ENCODE data around the gene MTCL1.

MTCL1 gene

DNA sequence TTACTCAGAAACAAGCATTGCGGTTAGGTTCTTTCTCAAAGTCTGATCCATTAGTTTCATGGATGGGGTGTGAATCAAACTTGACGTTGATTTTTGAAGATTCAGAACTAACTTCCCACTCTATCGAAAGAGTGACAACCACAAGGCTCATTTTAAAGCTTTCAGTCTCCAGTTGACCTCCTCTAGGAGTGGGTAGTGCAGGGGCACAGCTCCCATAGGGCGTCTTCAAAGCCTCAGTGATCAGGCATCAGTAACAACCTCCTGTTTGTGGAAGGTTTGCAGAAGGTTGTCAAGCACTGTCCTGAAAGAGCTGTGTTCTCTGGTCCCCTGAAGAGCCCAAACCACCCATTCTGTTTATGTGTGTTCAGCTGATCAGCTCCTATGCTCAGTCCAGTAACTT is 10.2 kb downstream of the MTCL1 start:
- no peak for FAIRE-seq

DNA sequence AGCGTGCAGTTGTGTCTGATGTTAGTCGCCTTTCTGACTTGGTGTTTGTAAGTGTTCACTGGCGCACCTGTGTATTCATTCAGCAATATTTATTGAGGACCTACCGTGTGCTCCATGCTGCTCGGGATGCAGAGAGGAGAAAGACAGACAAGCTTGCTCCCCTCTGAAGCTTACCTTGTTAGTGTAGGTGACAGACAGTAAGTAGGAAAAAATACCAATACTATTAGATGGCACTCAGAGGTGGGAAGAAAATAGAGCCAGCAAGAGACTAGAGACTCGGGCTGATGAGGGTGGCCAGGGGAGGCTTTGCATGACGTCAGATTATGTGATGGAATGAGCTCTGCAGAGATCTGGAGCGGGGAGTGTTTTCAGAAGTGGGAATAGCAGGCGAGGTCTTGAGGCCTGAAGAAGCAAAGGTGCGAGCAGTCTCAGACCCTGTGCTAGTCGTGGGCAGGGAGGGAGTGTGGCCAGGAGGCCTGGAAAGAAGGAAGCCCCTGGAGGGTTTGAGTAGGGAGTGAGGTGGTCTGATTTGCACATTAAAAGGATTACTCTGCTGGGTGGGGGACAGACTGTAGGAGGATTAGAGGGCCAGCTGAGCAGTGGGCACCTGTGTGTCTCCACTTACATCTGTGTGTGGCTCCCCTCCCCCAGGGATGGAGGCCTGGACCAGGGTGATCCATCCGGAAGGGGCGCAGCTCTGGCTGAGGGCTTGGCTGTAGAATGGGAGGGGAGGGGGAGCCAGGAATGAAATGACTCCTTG is 11.8 kb downstream of the MTCL1 start:
- FAIRE-seq: no peak

DNA sequence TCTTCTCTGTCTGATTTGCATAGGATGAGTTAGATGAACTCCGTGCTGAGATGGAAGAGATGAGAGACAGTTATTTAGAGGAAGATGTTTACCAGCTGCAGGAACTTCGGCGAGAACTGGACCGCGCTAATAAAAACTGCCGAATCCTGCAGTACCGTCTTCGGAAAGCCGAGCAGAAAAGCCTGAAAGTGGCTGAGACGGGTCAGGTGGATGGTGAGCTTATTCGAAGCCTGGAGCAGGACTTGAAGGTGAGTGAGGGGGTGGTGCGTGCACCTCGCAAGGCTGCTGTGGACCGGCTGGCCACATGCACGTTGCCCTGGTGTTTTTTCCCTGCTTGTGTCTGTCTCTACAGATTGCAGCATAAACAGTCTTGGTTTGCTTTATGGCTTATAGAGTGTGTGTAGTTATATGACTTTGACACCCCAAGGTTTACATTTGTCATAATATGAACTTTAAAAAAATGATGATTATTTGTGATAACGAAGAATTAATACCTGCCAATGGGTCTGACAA is 13.1 kb downstream of the MTCL1 start:
- no peak for FAIRE-seq

DNA sequence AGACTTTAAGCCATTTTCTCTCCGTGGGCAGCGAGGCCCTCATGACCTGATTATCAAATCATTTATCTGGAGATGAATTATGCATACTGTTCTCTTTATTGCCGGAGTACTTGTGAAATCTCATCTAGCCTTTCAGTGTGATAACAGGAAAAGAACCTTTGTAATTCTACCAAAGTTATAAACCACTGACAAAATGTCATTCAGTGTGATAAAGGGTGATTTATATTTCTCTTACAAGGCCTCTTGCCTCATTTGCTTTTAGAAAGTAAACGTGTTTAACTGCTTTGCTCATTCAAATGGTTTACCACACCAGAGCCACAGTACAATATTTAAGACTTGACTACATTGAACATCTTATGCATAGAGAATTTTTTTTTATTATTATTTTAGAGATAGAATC is 13.8 kb downstream of the MTCL1 start:
- no peak for FAIRE-seq

DNA sequence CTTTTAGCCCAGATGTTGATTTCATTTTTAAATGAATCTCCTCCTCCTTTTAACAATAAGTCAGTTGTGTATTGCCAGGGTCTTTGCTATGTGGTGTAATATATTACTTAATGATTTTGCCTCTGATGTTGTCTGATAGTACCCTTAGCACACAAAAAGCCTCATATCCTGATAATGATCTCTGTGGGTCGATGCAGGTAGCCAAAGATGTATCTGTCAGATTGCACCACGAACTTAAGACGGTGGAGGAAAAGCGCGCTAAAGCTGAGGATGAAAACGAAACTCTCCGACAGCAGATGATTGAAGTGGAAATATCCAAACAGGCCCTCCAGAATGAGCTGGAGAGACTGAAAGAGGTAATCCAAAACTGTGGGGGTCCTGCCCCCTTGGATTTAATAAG is 14.8 kb downstream of the MTCL1 start:
- FAIRE-seq: no peak

DNA sequence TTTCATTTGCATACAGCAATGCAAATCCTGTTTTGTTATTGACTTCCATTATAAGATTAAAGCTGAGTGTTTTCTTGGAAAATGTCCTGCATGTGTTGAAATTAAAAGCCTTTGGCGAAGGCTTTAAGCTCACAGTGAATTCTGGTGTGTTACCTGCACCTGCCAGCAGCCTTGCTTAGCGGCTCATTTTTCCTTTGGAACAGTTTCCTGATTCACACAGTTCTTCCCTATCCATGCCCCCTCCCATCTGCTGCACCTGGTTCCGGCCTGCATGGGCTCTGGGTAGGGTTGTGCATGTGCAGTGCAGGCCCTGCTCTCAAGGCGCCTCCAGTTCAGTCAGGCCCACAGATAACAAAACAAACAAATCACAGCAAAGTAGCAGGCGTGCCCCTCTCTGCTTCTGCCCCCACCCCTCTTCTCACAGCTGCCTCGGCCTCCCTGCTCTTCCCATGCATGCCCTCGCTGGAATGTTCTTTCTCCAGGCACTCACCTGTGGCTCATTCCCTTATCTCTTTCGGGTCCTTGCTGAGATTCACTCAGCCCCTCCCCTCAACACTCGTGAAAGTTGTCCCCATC is 15.8 kb downstream of the MTCL1 start:
- no peak for FAIRE-seq

DNA sequence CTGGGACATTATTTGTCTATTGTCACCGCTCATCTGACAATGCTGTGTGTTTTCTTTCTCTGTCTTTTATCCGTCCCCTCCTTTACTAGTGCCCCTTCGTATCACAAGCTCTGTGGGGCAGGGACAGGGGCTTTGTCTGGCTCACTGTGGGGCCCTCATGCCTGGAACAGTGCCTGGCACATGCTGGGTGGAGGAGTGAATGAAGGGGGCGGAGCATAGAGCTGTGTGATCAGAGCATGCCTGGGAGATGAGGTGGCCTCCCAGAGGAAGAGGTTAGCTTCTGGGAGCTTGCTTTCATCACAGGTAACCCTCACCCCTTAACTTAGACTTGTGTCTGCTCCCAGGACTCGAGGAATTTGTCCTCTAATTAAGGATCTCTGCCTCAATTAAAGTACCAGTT is 16.4 kb downstream of the MTCL1 start:
- FAIRE-seq: no peak

DNA sequence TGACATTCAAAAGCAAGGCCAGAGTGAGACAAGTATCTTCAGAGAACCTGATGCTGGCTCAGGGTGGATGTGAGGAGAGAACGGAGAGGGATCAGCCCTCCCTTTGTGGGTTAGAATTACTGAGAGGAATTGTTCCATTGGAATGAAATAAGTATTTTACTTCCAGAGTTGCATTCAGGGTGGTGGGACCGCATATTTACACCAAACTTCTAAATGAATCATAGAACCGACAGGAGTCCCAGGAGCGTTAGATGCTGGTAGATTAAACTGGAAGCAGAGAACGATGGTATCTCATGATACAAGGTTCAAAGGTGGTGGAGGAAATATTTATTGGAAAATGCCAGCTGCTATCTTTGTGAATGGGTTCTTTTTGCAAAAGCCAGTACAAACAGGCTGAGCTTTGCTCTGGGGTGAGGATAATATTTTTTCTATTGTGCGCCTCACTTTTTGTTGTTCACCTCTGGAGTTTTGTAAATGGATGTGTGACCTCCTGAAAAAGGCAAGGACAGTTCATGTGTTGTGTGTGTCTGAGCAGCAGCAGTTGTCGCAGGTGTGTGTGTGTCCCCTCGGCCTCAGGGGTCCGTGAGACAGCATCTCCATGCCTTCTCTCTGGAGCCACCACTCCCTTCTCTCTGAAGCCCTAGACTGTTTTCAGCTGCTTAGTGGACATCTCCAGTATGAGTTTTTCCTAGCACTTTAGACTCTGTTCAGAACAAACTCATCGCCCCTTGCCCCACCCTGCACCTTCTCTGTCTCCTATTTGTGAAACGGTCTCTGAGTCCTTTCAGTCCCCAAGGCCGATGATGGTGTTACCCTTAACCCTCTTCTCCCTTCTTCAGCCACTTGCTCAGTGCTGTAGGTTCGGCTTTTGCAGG is 17.8 kb downstream of the MTCL1 start:
- FAIRE-seq: no peak

DNA sequence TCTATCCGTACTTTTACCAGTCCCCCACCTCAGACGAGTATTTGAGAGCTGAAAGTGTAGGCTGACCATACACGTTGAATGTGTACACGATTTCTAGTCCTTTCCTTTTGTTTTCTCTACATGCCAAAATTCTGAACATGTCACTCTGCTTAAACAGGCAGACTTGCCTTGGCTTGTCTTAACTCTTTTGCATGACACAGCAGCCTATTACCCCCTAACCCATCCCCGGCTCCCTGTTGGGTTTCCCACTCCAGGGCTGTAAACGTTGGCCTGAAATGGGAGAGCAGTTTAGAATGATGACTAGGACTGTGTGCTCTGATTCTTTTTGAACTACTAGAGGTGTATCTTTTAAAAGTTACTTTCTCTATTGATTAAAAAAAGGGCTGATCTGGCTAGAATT is 19.1 kb downstream of the MTCL1 start:
- no peak for FAIRE-seq

DNA sequence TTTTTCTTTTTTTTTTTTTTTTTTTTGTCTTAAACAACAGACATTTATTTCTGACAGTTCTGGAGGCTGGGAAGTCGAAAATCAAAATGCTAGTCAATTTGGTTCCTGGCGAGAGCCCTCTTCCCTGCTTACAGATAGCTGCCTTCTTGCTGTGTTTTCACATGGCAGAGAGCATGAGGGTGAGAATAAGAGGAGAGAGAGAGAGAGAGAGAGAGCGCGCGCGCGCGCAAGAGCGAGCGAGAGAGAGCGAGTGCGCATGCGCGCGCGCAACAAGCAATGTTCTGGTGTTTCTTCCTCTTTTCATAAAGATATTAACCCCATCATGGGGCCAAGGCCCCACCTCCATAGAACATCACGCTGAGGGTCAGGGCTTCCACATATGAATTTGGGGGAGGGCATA is 20.9 kb downstream of the MTCL1 start:
- no peak for FAIRE-seq

DNA sequence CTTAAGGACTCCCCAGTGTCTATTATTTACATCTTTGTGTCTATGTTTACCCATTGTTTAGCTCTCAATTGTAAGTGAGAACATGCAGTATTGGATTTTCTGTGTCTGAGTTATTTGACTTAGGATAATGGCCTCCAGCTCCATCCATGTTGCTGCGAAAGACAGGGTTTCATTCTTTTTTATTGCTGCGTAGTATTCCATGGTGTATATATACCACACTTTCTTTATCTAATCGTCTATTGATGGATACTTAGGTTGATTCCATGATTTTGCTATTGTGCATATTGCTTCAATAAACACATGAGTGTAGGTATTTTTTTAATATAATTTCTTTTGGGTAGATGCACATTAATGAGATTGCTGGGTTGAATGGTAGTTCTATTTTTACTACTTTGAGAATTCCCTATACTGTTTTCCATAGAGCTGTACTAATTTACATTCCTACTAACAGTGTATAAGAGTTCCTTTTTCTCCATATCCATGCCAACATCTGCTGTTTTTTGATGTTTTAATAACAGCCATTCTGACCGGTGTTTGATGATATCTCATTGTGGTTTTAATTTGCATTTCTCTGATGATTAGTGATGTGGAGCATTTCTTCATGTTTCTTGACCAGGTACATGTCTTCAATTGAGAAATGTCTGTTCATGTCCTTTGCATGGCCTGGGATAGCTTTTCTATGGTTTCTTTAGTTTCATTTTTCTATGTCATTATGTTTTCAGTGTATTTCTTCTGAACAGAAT is 21.8 kb downstream of the MTCL1 start:
- no peak for FAIRE-seq

DNA sequence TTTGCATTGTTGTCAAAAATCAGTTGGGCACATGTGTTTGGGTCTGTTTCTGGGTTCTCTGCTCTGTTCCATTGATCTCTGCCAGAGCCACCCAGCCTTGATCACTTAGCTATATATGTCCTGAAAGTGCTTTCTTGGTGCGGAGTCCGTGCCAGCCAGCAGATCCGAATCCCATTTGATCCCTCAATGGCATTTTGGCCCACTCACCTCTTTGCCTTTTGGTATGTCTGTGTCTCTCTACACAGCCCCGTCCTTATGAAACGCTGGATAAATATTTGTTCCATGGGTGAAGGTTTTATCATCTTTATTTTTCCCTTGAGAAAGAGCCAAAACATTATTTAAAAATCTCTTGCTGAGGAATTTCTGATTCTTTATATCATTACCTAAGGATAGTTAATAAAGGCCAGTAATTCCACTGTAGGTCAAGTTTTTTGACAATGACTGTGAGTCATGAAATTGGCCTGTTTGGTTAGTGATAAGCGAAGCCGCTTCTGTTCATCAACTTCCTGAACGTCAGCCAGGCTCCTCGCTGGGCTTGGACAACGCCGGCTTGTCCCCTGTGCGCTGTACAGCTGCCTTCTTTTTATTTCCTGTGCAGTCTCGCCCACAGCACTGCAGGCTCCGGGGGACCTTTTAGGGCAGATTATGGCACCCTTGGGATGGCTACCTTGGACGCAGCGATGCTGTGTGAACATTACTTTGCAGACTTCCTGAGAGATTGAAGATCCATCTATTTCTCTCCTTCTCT is 24.9 kb downstream of the MTCL1 start:
- FAIRE-seq: no peak

DNA sequence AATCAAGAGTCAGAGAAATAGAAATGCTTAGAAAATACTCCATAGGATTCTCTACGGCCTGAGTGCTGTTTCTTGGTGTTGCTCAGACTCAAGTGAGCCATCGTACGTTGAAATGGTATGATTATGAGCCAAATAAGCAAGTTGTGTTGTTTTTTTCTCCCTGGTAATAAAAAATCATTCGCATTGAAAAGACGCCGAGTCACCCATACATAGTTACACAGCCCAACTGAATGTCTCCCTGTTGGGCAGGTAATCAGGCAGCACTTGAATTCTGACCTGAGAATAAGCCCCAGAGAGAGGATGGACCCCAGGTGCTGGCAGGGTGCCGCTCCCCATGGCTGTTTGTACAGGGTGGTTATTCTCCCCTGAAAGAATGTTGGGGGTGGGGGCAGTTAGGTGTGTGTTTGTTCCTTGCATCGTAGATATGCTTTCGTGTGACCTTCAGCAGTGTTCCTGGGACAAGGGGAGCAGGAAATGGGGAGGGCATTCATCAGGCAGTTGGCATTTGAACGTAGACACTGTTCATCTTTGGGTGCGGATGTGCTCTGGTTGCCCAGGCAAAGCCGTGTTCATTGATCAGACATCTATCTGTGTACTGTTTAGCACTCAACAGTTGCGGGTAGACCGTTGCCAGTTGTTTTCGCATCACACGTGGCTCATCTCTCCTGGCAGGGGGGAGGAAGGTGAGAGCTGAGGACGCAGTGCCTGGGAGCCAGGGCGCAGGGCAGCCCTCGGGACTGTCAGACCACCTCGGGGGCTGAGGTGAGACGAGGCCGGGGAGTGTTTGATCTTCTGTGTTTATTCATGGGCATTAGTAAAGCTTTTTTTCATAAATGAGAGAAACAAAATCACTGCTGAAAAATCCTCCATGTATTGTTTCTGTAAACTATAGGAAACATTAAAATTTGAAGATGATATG is 27.3 kb downstream of the MTCL1 start:
- no peak for FAIRE-seq

DNA sequence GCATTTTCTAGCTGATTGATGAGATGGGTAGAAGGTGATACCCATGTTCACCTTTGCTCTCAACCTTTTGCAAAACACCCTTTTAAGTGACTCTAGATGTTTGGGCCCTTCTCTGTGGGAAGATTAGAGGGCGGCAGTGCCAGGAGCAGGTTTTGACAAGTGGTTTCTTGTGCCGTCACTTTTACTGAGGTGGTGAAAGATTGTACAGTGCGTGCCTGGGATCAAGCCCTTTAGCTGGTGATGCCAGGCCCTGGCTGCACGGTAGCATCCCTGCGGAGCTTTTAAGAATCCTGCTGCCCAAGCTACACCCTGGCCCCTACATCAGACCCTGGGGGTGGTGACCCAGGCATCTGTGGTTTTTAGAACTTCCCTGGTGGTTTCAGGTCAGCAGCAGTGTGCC is 29.1 kb downstream of the MTCL1 start:
- FAIRE-seq: no peak

DNA sequence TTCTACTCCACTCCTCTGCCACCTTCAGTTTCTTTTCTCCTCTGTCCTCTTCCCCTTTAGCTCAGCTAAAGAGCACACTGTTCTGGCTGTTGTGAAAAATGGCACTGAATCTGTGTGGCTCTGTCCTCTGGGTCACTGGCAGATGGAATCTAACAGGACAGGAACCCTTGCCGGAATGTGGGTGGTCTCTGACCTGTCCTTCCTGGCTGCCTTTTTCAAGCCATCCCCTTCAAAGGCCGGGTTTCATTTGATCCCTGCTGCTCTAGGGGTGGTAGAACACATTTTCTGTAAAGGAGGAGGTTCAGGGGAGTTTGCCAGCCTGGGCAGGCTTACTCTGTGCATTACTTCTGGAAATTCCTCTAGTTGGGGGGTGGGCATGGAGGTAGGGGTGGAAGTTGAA is 29.9 kb downstream of the MTCL1 start:
- FAIRE-seq: no peak

DNA sequence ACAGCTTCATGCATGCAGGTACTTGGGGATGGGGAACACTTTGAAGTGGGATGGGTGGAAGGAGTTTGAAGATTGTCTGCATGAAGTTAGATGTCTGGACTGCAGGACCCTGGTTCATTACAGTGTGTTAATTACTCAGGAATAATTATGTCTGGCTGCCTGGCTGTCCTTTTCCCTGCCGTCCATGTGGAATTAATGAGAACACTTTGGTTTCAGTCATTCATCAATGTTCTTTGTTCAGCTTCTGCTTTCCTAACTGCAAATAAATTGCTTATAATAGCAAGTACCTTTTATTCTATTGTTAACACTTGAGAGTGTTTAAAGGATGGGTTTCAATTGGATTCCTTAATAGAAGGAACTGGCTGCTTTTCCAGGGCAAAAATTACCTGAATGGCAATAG is 35.8 kb downstream of the MTCL1 start:
- FAIRE-seq: no peak

DNA sequence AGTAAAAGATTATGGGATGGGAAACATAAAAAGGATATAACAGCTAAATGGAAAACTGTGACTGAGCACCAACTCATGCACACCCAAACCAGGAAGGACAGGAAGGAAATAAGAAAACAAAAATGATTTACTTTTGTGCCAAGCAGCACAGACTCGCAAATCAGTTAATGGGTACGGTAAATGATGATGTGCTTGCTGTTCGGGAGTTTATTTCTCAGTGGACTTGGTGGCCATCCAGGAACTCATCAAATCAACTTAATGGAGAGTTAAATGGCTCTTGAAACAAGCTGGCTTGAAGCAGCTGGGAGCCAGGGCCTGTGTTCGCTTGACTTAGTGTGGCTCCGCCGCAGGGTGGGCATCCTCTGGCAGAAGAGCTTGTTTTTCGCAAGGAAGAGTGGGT is 36.2 kb downstream of the MTCL1 start:
- FAIRE-seq: no peak

DNA sequence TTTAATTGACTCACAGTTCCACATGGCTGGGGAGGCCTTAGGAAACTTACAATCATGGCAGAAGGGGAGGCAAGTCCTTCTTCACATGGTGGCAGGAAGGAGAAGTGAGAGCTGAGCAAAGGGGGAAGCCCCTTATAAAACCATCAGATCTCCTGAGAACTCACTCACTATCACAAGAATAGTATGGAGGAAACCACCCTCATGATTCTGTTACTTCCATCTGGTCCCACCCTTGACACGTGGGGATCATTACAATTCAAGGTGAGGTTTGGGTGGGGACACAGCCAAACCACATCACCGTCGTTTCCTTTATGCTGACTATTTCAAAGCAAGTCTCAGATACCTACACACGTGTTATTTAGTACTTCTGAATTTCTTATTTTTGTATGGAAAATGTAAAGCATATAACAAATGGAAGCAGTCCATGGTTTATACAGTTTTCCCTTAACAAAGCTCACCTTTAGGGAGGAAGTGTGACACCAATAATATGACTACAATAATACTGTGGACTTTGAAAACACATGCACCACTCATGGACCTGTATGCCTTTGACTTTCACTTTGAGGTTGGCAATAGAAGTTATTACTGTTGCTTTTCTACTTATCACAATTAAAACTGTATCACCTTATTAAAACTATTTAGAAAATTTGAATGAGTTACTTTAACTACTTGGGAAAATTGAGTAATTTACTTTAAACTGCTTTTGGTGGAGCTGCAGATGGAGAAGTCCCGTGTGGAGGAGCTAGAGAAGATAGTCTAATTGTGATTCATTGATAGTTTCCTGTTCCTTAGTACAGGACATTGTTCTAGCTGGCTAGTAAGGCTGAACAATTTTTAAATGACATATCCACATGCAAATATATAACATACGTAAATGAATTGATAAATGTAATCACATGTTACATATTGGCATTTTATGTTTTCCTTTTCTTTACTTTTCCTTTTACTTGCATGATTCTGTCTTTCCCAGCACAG is 37.3 kb downstream of the MTCL1 start:
- no peak for FAIRE-seq

DNA sequence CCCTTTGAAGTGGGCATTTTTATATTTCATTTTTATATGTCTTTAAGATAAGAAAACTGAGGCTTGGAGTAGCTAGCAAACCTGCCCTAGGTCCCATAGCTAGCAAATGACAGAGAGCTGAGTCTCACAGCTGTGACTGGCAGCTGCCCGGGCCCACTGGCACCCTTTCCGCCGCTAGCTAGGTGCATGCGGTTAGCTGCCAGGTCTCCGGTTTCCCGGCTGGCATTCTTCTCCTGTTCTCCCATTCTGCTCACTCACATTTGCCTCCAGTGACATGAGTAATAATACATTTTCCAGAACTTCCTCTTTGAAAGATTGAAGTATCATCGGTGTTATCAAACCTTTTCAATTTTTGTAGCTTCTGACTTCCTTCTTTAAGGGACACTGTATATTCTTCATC is 38.7 kb downstream of the MTCL1 start:
- FAIRE-seq: no peak

DNA sequence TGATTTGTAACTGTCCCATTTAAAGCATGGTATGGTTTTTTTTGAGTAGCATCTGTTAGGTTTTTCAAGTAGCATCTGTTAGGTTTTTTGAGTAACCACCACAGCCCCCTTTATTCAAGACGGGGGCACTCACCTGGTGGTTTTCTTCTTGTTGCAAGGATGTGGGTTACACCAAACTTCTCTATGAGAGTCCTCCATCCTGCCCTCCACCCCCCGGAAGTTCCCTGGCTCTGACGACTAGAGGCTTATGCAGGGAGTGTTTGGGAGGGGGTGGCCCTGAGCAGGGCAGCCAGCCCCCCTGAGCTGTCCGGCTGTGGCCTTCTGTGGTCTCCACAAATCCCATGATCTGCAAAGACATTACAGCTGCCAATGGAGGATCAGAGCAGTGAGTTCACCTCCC is 39.3 kb downstream of the MTCL1 start:
- FAIRE-seq: no peak

Measured in A204.1 (cell line).